GM19351 (cell line): ENCODE data around the gene DDX39A.
"Not testable (repeated sequence)": the region's sequence is repeated elsewhere in the genome, so short reads cannot be mapped to it uniquely, and the experiment has no call there.

Experiments used
- ATAC-seq: cut with Tn5 transposase; IDR thresholded peaks from one replicate; pipeline ENCODE4 v1.9.1; 2021; ENCODE audit warnings: mild to moderate bottlenecking, moderate library complexity; ENCODE audit not compliant: unreplicated experiment

The DDX39A gene

DNA sequence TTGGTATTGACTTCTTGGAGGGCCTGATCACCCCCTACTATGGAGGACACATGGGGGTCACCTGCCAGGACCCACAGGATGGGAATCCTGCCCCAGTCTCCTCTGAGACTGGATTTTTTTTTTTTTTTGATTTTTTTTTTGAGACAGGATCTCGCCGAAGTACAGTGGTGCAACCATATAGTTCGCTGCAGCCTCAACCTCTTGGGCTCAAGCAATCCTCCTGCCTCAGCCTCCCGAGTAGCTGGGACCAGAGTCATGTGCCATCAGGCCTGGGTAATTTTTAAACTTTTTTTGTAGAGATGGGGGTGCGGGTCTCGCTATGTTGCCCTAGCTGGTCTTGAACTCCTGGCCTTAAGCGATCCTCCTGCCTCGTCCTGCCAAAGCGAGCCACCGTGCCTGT lies 52.1 kb downstream of the DDX39A start:
- ATAC-seq: no peak

DNA sequence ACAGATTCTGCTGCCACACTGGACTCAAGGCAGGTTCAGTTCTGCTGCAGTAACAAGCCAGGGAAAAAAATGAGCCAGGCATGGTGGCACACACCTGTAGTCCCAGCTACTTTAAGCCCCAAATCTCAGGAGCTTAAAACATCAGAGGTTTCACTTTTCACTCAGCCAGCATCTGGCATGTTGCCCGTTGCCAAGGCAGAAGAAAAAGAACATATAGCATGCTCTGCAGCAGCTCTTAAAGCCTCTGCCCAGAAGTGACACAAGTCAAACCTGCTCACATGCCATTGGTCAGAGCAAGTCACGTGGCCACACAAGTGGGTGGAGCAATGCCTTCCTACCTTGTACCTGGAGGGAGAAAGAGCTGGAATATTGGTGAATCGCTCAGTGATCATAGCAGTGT lies 52.6 kb downstream of the DDX39A start:
- no peak for ATAC-seq

DNA sequence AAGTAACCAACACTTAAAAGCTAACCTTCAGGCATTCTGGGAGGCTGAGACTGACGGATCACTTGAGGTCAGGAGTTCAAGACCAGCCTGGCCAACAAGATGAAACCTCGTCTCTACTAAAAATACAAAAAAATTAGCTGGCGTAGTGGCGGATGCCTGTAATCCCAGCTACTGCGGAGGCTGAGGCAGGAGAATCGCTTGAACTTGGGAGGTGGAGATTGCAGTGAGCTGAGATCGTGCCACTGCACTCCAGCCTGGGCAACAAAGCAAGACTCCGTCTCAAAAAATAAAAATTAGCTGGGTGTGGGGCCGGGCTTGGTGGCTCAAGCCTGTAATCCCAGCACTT lies 55.1 kb downstream of the DDX39A start:
- ATAC-seq: not testable (repeated sequence)

DNA sequence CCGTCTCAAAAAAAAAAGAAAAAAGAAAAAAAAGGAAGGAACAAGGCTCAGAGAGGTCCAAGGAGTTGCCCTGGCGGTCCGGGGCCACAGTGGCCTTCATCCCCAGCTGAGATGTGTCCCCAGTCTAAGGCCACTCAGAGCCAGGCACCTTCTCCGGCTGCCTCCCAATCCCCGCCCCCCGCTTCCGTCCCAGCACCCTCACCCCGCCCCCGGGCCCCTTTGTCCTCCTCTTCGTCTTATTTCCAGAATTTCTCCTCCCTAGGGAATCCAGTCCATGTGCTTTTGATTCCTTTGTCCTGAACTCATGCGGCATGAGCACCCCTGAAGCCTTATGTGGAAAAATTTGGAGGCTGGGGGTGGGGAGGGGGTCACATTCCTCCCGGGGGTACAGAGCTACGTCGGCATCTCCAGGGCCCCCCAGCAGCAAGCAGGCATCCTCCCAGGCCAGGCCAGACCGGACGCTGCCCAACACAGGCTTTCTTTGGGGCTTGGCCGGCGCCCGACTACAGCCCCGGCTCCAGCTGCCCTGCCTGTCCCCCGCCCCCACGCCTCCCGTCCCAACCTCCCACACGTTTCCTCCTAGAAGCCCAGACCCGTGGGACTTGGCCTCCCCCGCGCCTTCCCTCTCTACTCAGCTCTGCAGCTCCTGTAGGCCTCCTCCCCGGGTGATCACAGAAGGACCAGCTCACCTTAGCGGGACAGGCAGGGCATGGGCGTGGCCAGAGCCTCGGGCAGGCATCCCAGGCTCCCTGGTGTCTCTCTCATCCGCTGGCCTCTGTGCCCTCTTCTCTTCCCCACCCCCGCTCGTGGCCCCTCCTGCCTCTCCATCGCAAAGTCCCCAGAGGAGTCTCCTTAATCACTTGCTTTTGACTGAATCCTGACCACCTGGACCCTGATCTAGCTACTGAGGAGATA lies 55.7 kb downstream of the DDX39A start:
- no peak for ATAC-seq

DNA sequence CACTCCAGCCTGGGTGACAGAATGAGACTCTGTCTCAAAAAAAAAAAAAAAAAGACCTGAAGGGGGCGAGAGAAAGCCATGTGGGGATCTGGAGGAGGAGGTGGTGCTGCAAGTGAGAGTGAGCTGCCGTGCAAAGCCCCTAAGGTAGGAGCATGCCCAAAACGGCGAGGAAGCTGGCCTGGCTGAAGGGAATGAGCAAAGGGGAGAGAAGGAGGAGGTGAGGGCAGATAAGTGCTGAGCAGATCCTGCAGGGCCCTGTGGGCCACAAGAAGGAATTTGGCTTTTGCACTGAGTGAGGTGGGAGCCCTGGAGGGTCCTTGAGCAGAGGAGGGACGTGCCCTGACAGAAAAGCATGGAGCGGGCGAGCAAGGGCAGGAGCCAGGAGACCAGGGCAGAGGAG lies 57.3 kb downstream of the DDX39A start:
- no peak for ATAC-seq
